GM19395 (cell line): ENCODE results near the gene ARMC6.
"Not testable (repeated sequence)": the region's sequence is repeated elsewhere in the genome, so short reads cannot be mapped to it uniquely, and the experiment has no call there.

Experiments
- ATAC-seq: cut with Tn5 transposase; IDR thresholded peaks from one replicate; pipeline ENCODE4 v1.9.1; 2021; ENCODE audit warnings: mild to moderate bottlenecking, moderate library complexity; ENCODE audit not compliant: unreplicated experiment

ARMC6 gene

DNA sequence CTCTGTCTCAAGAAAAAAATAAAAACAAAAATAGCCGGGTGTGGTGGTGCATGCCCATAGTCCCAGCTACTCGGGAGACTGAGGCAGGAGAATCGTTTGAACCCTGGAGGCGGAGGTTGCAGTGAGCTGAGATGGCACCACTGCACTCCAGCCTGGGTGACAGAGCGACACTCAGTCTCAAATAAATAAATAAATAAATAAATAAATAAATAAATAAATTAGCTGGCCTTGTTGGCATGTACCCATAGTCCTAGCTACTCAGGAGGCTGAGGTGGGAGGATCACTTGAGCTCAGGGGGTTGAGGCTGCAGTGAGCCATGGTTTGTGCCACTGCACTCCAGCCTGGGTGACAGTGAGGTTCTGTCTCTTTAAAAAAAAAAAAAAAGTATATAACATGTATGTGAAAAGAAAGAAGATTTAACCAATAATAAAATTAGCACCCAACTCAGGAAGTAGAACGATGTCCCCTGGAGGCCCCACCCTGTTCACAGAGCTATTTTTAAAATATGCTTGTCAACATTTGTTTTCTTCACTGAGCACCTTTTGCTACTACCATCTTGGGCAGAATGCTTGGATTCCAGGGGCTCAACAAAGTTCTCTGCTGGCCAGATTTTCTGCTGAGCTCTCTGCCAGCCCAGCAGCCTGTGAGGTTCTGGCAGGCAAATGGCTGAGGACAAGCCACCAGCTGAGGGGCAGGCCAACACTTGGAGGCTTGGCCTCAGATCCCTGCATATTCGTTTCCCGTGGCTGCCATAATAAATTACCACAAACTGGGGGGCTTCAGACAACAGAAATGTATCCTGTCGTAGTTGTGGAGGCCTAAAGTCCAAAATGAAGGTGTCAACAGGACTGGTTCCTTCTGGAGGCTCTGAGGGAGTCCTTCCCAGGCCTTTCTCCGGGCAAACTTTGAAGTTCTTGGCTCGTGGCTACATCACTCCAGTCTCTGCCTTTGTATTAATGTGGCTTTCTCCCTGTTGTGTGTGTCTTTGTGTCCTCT lies 35.6 kb downstream of the ARMC6 start:
- ATAC-seq = no peak

DNA sequence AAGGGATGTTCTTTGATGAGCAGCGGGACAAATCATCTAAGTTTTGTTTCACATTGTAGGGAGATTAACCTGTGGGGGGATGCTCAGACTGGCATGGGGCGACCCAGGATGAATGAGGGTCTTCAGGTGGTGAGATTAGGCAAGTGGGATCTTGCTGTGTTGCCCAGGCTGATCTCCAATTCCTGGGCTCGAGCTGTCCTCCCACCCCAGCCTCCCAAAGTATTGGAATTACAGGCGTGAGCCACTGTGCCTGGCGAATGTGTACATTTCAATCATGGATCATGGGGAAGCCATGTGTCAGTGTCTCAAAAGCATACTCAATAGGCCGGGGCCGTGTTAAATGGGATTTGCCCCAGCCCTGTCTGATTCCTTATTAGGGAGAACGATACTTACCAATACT lies 38.5 kb downstream of the ARMC6 start:
- no peak for ATAC-seq

DNA sequence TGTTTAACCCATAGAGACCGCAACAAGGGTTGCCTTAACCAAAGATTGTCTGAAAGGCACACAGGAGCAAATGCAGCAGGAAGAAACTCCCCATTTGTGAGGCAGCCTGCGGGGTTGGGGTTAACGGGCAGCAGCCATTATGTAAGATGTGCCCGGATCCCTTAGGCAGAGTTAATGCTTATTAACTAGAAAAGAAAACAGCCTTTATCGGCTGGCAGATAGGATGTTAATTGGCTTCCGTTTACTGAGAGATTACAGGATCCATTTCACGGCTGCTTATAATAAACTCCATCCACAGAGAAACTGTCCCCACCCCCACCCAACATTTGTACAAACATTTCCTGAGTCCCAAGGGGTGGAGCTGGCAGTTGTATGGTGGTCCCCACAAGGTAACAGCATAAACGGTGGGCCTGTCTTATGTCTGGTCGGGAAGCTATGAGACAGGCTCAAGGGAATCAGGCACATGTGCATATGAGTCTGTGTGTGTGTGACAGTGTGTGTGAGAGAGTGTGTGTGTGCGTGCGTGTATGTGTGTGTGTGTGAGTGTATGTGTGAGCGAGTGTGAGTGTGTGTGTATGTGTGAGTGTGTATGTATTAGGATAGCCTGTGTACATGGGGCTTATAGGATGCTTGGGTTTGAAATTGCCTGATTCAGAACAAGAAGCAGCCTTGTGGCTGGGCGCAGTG lies 40.9 kb downstream of the ARMC6 start:
- ATAC-seq = no peak

DNA sequence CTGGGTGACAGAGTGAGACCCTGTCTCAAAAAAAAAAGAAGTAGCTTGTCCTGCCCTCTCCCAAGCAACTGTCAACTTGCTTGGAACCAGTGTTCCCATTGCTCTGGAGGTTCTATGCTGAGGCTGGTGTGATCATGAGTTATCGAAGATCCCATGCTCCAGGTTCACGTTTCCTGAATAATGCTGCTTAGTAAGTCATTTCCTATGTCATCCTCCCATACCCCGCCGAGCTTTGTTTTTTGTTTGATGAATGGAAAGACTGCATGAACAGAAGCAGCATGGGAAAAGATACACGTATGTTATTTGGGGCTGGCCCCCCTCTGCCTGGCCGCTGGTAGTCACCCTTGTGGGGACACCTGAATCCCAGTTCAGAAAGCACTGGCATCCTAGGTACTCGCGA lies 41.7 kb downstream of the ARMC6 start:
- no peak for ATAC-seq

DNA sequence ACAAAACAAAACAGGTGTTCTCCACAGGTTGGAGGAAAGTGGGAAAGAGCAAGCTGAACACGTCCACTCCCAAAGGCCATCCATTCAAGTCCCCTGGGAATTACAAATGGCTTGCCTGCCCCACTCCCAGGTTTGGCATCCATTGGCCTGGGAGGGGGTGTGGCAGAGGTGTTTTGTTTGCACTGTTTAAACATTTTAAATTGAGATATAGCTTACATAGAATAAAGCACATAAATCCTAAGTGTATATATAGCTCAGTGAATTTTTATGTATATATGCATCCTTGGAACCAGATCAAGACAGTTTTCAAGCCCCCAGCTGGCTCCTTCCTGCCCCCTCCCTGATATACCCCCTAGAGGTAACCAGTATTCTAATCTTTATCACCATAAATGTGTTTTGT lies 43.1 kb downstream of the ARMC6 start:
- no peak for ATAC-seq

DNA sequence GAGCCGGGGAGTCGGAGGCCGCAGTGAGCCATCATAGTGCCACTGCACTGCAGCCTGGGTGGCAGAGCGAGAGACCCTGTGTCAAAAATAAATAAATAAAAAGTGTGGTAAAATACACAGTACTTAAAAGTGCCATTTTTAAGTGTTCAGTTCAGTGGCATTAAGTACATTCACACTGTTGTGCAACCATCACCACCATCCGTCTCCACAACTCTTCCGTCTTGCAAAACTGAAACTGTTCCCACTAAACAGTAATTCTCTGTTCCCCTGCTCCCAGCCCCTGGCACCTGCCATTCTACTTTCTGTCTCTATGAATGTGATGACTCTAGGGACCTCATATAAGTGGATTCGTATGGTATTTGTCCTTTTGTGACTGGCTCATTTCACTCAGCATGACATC lies 43.7 kb downstream of the ARMC6 start:
- ATAC-seq = no peak

DNA sequence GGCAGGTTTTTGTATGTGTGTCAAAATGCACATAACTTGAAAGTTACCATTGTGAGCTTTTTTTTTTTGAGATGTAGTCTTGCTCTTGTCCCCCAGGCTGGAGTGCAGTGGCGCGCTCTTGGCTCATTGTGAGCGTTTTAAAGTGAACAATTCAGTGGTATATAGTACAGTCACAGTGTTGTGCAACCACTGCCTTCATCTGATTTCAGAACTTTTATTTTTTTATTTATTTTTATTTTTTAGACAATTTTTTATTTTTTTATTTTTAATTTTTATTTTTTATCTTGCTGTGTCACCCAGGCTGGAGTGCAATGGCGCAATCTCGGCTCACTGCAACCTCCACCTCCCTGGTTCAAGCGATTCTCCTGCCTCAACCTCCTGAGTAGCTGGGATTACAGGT lies 45.4 kb downstream of the ARMC6 start:
- no peak for ATAC-seq

DNA sequence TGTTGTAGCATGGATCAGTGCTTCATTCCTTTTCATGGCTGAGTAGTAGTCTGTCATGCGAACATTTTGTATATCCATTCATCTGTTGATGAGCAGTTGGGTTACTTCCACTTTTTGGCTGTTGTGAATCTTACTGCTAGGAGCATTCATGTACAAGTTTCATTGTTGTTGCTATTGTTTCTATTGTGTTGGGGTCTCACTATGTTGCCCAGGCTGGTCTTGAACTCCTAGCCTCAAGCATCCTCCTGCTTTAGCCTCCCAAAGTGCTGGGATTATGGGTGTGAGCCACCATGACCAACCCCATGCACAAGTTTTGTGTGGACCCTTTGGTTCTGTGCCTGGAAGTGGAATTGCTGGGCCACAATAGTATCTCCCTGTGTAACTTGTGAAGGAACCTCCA lies 46.2 kb downstream of the ARMC6 start:
- no peak for ATAC-seq

DNA sequence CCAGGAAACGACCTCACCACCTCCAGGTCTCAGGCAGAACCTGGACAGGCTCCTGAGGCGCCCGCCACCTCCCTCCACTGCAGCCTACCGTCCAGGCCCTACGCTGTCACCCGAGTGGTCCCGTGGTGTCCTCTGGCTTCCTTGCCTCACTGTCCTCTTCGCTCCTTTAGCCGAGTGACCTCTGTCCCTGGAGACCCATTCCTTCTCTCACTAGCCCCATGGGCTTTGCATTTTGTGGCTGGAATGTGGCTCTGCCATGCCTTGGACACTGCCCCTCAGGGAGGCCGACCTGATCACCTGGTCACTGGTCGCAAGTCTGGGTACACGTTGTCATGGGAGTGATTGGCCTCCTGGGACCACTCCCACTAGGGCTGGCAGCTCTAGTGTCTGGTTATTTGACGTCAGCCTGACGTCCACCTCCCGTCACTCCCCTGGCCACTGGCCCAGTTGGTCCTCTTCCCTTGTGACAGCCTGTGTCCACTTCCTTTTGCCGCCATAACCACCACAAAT lies 48.3 kb downstream of the ARMC6 start:
- ATAC-seq = no peak

DNA sequence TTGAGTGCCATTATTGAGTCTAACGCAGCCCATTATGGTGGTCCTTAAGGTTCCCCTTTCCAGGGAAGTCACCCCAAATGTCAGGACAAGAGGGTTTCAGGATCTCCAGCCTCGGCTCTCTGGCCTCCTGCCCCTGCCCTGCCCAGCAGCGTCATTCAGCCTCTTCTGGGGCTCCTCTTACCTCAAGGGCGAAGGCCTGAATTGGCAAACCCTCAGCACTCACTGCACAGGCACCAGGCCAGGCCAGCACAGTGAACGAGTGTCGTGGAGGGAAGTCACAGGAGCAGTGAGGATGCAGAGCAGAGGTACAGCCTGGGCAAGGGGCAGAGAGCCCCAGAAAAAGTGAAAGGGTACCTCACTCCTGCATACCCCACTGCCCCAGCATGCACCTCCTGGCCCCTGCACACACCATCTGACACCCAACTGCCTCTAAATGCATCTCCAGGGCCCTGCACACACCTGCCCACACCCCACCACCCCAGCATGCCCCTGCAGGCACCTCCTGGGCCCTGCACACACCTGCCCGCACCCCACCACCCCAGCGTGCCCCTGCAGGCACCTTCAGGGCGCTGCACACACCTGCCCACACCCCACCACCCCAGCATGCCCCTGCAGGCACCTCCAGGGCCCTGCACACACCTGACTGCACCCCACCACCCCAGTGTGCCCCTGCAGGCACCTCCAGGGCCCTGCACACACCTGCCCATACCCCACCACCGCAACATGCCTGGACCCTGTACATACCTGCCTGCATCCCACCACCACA lies 50.2 kb downstream of the ARMC6 start:
- ATAC-seq = no peak

DNA sequence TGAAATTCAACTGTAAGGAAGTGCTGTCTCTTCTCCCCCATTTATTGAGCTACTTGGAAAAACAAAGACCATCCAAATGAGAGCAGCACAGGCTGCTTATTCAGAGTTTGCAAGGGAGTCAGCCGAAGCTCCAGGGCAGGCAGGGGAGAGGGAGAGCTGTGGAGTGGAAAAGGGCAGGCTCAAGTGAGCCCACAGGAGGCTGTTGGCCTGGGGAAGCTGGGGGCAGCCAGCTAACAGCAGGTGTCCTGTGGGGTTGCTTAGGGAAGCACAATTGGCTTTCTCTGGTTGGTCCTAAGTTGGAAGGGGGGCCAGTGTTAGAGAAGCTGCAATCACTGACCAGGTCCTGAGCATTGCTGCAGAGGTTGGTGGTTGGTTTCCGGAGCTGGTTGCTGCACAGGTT lies 54.3 kb downstream of the ARMC6 start:
- no peak for ATAC-seq

DNA sequence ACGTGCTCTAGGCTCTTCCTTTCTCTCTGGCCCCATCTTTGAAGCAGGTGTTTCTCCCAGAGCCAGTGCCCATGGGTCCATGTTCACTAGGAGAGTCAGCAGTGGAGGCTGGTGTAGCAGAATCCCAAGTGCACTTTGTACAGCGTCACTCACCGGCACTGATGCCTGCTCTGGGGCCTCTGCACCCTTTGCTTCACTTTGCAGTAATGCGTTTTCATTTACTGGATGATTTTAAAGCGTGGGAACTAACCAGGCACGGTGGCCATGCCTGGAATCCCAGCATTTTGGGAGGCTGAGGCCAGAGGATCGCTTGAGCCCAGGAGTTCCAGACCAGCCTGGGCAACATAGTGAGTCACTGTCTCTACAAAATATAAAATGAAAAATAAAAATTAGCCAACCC lies 61.1 kb downstream of the ARMC6 start:
- ATAC-seq = no peak

DNA sequence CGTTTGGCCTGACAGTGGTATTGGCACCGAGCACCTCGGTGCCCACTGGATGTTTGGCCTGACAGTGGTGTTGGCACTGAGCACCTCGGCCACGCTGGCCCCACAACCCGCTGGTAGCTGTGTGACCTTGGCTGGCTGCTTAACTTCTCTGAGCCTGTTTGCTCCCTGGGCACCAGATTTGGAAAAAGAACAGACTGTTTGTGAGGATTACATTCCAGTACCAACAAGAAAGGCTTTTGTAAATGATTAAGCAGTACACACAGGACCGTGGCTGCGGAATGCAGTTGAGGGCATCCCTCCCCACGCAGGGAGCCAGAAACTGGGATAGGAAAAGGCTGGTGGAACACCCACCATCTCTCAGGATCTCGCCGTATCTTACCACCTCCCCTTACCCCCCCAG lies 62.3 kb downstream of the ARMC6 start:
- no peak for ATAC-seq

DNA sequence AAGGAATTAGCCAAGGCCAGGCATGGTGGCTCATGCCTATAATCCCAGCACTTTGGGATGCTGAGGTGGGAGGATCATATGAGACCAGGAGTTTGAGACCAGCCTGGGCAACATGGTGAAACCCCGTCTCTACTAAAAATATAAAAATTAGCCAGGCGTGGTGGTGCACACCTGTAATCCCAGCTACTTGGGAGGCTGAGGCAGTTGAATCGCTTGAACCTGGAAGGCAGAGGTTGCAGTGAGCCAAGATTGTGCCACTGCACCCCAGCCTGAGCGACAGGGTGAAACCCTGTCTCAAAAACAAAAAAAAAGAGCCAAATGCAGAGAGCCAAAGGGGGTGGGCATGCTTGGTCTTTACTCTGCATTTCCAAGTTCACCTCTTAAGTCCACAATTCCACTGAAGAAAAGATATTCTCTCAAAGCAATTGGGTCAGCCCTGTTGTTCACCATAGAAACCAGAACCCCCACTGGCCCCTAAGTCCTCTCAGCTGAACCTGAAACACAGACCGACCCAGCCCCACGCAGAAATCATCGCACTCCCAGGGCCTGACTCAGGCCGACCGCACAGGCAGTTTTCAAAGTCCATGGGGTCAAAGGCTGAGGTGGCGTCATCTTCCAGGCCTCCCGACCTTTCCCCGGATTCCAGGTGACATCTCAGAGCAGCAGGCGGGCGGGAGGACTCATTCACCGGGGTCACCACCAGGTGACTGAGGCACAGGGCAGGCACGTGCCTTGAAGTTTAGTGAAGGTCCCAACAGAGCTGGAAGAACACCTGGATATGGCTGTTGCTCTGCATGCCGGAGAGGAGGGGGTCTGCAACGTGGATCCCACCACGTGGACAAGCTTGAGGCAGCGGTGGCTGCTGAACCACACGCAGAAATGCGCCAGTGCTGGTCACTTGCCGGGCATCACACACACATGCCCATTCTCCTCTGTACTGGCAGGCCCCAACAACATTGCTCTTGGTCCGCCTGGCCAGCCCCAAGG lies 63.5 kb downstream of the ARMC6 start:
- no peak for ATAC-seq

DNA sequence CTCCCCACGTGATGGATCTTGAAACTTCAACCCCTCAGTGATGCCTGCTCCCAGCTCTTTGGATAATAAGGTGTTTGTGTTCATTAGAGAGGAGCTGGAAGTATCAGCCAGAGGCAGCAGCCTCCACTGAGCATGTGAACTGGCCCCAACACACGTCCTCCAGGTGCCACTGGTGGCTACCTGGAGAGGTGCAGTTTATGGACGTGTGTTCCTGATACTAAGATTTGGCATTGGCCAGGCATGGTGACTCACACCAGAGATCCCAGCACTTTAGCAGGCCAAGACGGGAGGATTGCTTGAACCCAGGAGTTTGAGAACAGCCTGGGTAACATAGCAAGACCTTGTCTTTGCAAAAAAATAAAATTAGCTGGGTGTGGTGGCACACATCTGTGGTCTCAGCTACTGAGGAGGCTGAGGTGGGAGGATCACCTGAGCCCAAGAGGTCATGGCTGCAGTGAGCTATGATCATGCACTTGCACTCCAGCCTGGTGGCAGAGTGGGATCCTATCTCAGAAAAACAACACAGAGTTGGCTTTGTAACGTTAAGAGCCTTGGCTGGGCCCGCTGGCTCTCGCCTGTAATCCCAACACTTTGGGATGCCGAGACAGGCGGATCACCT lies 64.8 kb downstream of the ARMC6 start:
- ATAC-seq = no peak

DNA sequence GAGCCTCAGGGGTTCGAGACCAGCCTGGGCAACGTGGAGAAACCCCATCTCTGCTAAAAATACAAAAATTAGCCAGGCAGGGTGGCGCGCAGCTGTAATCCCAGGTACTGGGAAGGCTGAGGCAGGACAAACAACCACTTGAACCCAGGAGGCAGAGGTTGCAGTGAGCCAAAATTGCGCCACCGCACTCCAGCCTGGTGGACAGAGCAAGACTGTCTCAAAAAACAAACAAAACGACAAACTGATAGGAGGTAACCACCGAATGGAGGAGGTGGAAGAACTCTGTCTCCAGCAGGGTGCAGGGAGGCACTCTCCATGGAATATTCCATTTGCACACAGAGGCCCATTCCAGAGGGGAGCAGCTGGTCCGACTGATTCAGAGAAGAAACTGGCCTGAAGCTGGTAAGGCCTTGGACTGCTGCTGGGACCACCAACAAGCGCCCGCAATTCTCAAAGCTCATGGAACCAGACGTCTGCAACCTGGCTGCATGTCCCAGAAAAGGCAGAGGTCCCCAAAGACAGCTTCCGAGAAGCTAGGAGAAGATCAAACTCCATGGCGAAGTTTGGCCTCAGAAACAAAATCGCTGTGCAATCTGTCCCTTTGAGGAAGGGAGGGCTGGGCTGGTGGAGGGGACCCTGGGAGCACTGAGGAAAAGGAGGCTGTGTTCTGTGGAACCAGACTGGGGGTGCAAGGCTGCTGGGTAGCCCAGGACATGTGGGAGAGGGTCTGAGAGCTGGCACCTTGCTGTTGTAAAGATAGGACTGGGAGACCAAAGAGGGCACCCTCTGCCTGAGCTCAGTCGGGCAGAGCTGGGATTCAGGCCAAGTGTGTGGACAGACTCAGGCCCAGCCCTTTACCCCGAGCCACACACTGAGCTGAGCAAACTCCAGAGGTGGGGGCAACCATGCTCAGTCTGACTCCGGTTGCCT lies 65.6 kb downstream of the ARMC6 start:
- no peak for ATAC-seq

DNA sequence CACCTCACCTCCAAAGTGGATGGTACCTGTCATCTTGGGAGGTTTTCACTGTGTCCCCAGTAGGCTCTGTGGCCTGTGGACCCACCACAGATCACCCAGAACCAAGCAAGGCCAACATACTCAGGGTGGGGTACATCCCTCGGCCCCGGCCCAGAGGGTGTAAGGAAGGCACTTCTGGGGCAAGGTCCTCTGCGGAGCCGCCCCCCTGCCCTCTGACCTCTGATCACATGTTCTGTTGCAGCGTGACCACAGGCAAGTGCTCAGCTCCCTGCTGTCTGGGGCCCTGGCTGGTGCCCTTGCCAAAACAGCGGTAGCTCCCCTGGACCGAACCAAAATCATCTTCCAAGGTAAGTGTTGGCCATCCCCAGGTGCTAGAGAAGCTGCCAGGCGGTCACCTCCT lies 68.1 kb downstream of the ARMC6 start:
- no peak for ATAC-seq

DNA sequence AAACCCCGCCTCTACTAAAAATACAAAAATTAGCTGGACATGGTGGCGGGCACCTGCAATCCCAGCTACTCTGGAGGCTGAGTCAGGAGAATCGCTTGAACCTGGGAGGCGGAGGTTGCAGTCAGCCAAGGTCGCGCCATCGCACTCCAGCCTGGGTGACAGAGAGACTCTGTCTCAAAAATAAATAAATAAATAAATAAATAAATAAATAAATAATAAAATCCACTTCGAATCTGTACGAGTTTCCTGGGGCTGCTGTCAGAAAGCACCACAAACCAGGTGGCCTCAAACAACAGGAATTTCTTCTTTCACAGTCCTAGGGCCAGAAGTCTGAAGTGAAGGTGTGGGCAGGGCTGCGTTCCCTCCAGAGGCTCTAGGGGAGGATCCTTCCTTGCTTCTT lies 69.2 kb downstream of the ARMC6 start:
- ATAC-seq = not testable (repeated sequence)

DNA sequence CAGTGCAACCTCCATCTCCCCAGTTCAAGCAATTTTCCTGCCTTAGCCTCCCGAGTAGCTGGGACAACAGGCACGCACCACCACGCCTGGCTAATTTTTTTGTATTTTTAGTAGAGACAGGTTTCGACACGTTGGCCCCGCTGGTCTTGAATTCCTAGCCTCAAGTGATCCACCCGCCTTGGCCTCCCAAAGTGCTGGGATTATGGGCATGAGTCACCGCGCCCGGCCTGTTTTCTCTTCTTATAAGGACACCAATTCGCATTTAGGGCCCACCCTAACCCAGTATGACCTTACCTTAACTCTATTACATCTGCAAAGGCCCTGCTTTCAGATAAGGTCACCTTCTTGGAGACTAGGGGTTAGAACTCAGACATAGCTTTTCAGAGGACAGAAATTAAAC lies 69.8 kb downstream of the ARMC6 start:
- ATAC-seq = no peak
